K562 (cell line): ENCODE data around the gene THAP6. TPM values are rescaled to one million over a fixed set of nuclear protein-coding genes. Genes with fewer than 3 reads are reported as not detected.

Experiments used
- ATAC-seq: fragments of 200-7000 bp; cut with Tn5 transposase; 3 replicates; pipeline ENCODE4 v1.9.1; 2020; ENCODE audit warnings: moderate library complexity
- BruUV-seq: library from RNA; stranded (reverse); fragments of 400-500 nt; replicated peaks from 2 replicates; lab custom pipeline; 2021; lab: Mats Ljungman, UMichigan
- CTCF ChIA-PET: fragments of 300-600 bp; formaldehyde crosslinking; extraction: SDS; loops from one replicate; lab custom pipeline; 2021; ENCODE audit warnings: low intra/inter-chr PET ratio; lab: Yijun Ruan, JAX
- POLR2A ChIA-PET: fragments of 300-600, 350-650 bp; sonication (Branson Sonifier 250); formaldehyde crosslinking; extraction: SDS; loops from one replicate; lab custom pipeline; 2021; ENCODE audit warnings: antibody characterized with exemption, inconsistent platforms; lab: Yijun Ruan, JAX
- DNase-seq, 4 experiments: peaks; one replicate each; pipeline versions ENCODE4 v3.0.0 to v3.0.0-alpha.2; 2011 to 2018; ENCODE audit warnings: low spot score in 3 of 4, mixed read lengths in 3 of 4; ENCODE audit errors: extremely low read depth in 1 of 4
- FAIRE-seq: peaks from 2 replicates; lab custom pipeline; 2011; peaks lifted over from hg19 to GRCh38; lab: Jason Lieb, UNC
- H2AFZ ChIP-seq: 2 replicates; pipeline ENCODE4 v1.6.0; 2011; ENCODE audit warnings: low read depth, low read length, control low read depth, inconsistent platforms
- H3K27ac ChIP-seq: fragments of 200-600 bp; 3 replicates; pipeline ENCODE4 v1.8.0; 2011; ENCODE audit warnings: low read depth, mild to moderate bottlenecking, control low read depth, inconsistent platforms, low read length, moderate library complexity, mixed read lengths; ENCODE audit errors: extremely low read depth
- H3K27me3 ChIP-seq, 2 experiments: fragments of 300-600 bp in 1 of 2; 2 replicates in 1 of 2; 3 replicates in 1 of 2; pipeline versions ENCODE4 v1.6.0 to v1.8.0; 2011; ENCODE audit warnings: inconsistent platforms in 2 of 2, low read length in 2 of 2, mild to moderate bottlenecking in 1 of 2, mixed read lengths in 1 of 2, moderate library complexity in 1 of 2; ENCODE audit not compliant: control insufficient read depth in 2 of 2, insufficient read depth in 2 of 2
- H3K36me3 ChIP-seq: fragments of 300-600 bp; 3 replicates; pipeline ENCODE4 v1.8.0; 2011; ENCODE audit warnings: mild to moderate bottlenecking, low read length, inconsistent platforms; ENCODE audit not compliant: control insufficient read depth, insufficient read depth
- H3K4me1 ChIP-seq, 2 experiments: fragments of 200-600 bp in 1 of 2; replicated peaks in 1 of 2; 2 replicates in 1 of 2; 3 replicates in 1 of 2; pipeline versions ENCODE4 v1.5.1 to v1.8.0; 2011; ENCODE audit warnings: inconsistent platforms in 2 of 2, low read length in 2 of 2, mild to moderate bottlenecking in 1 of 2, mixed read lengths in 1 of 2, moderate library complexity in 1 of 2; ENCODE audit not compliant: control insufficient read depth in 2 of 2, insufficient read depth in 2 of 2
- H3K4me2 ChIP-seq: 2 replicates; pipeline ENCODE4 v1.6.1; 2011; ENCODE audit warnings: low read length, control low read depth, inconsistent platforms, mixed read lengths; ENCODE audit not compliant: insufficient read depth
- H3K4me3 ChIP-seq: fragments of 200-600 bp; sonication (generic), shearing (Covaris generic); 2 replicates; pipeline ENCODE4 v1.5.1; 2016; ENCODE audit warnings: control low read depth, inconsistent platforms
- H3K79me2 ChIP-seq: fragments of 200-600 bp; 3 replicates; pipeline ENCODE4 v1.8.0; 2011; ENCODE audit warnings: low read length, inconsistent platforms; ENCODE audit not compliant: control insufficient read depth, insufficient read depth
- H3K9ac ChIP-seq, 2 experiments: 2 replicates each; pipeline versions ENCODE4 v1.6.0 to v1.6.1; 2011; ENCODE audit warnings: low read depth in 2 of 2, low read length in 2 of 2, control low read depth in 1 of 2, inconsistent platforms in 1 of 2, mild to moderate bottlenecking in 1 of 2, mixed read lengths in 1 of 2; ENCODE audit not compliant: insufficient read depth in 1 of 2
- H3K9me1 ChIP-seq: one replicate; pipeline ENCODE4 v1.6.0; 2011; ENCODE audit warnings: inconsistent platforms, mild to moderate bottlenecking, low read length, moderate library complexity; ENCODE audit not compliant: control insufficient read depth, insufficient read depth
- H3K9me3 ChIP-seq: replicated peaks from 2 replicates; pipeline ENCODE4 v1.5.1; 2011; ENCODE audit warnings: low read depth, low read length, inconsistent platforms; ENCODE audit not compliant: control insufficient read depth, insufficient read depth
- H4K20me1 ChIP-seq: replicated peaks from 2 replicates; pipeline ENCODE4 v1.6.1; 2011; ENCODE audit warnings: low read length, inconsistent platforms, mixed read lengths; ENCODE audit not compliant: control insufficient read depth, insufficient read depth
- CBFA2T3 ChIP-seq: fragments of 450-650 bp; IDR thresholded peaks from 2 replicates; pipeline ENCODE4 v1.6.1; 2017
- CEBPZ ChIP-seq: fragments of 150-350 bp; IDR thresholded peaks from 2 replicates; pipeline ENCODE4 v1.6.1; 2014; ENCODE audit warnings: low read depth, mild to moderate bottlenecking, low read length, borderline replicate concordance
- DIDO1 ChIP-seq: fragments of 450-650 bp; IDR thresholded peaks from 2 replicates; pipeline ENCODE4 v1.6.1; 2016; ENCODE audit warnings: low read depth, missing biosample characterization, missing genetic modification characterization
- HMBOX1 ChIP-seq: sonication (generic); IDR thresholded peaks from 2 replicates; pipeline ENCODE4 v1.6.1; 2016
- NELFE ChIP-seq: IDR thresholded peaks from 2 replicates; pipeline ENCODE4 v1.6.1; 2011; ENCODE audit warnings: mild to moderate bottlenecking; ENCODE audit not compliant: insufficient read depth, insufficient read length
- SNAPC5 ChIP-seq: fragments of 250-450 bp; sonication (Bioruptor Pico); IDR thresholded peaks from 2 replicates; pipeline ENCODE4 v1.8.0; 2021; ENCODE audit warnings: moderate library complexity, mild to moderate bottlenecking, inconsistent platforms
- in situ Hi-C: fragments of 300-500 bp; cut with MboI; formaldehyde crosslinking; loops from 4 replicates; pipeline ENCODE4 v1.15.0; 2018; ENCODE audit warnings: inconsistent platforms, mixed read lengths
- intact Hi-C: fragments of 100-400 bp; cut with micrococcal nuclease; formaldehyde crosslinking; loops from 2 replicates; pipeline ENCODE4 v1.14.2; 2022
- polyA plus RNA-seq, 8 experiments: library from polyadenylated mRNA; depleted of rRNA in 4 of 8; stranded (reverse) in 5 of 8; unstranded in 3 of 8; fragments of >200 nt; fragmentation: Nextera tagmentation in 2 of 8; fragmentation: Illumina TruSeq in 1 of 8; extraction: Ambion mirVana in 2 of 8; extraction: Trizol in 1 of 8; gene quantifications; 2 replicates each; pipeline versions ENCODE4 v1.2.1 to v1.2.3, GENCODE V29; 2011 to 2014; ENCODE audit warnings: inconsistent platforms in 1 of 8, missing spikeins in 1 of 8
- total RNA-seq, 7 experiments: library from RNA; depleted of rRNA in 6 of 7; stranded (reverse); fragments of >200 nt in 6 of 7; fragmentation: Illumina TruSeq in 2 of 7; extraction: Trizol in 2 of 7; gene quantifications; 2 replicates each; pipeline versions ENCODE4 v1.2.1 to v1.2.3, GENCODE V29; 2011 to 2021; ENCODE audit warnings: low replicate concordance in 1 of 7
- TF ChIP-seq, protein P1 (sequence below), 3 experiments: fragments of 200-800 bp in 1 of 3; sonication (Bioruptor generic) in 1 of 3; sonication (generic) in 1 of 3; formaldehyde crosslinking in 1 of 3; IDR thresholded peaks; 2 replicates each; pipeline versions ENCODE4 v1.6.1 to v1.8.0; 2016 to 2022; ENCODE audit warnings: mild to moderate bottlenecking in 2 of 3, missing compliant biosample characterization in 2 of 3, missing genetic modification characterization in 2 of 3, missing genetic modification reagents in 1 of 3

The THAP6 gene
- total and polyA plus RNA-seq, 9 of the 15 experiments (the other 6 are each of a cell fraction or from before 2014, with no cell fraction given): 8.9 to 30.4 (median 17.3) TPM

GRCh38 chr4:75564023-75564422 is 49.8 kb downstream of the THAP6 start (continued):
- TF ChIP-seq CEBPZ (no peak), HMBOX1 (no peak)

DNA sequence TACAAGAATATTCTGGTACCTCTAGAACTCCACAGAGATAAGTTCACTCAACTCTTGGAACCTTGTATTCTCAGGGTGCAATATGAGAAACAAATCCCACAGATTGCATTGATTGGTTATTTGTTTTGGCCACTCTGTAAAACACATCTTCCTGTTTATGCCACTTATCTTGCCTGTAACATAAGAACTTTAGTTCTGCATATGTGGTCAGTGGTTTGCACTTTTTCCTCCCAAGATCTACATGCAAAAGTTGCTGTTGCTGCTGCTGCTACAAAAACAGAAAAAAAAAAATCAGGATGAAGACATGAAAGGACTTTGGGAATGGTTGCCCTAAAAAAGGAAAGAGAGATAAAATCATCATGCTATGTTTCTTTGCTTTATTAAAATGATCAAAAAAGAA is 51.2 kb downstream of the THAP6 start:
- CTCF ChIA-PET: no interaction called here
- intact Hi-C loops: no loop called here

More for the DNA sequence above, 51.2 kb downstream of the THAP6 start:
- DNase-seq: no peak
- no TSS peak for BruUV-seq
- Histone ChIP-seq H3K36me3 (no peaks in the 10 kb centered on the region), H2AFZ (no peak overlapping the region), H3K27ac (no peak overlapping the region), H3K4me2 (no peak overlapping the region), H3K9ac (no peak overlapping the region), H3K4me1 (peaks cover 3 to 4% of the 10 kb centered on the region in 2 experiments; a peak in 1 of 5 replicates), H4K20me1 (no peaks in the 10 kb centered on the region), H3K79me2 (no peaks in the 10 kb centered on the region), H3K4me3 (no peak overlapping the region), H3K9me1 (no peaks in the 10 kb centered on the region), H3K27me3 (peaks cover 0 to 11% of the 10 kb centered on the region in 2 experiments; a peak in 1 of 5 replicates), H3K9me3 (no peaks in the 10 kb centered on the region)
- TF ChIP-seq NELFE: no peak
- TF ChIP-seq, protein P1, sequence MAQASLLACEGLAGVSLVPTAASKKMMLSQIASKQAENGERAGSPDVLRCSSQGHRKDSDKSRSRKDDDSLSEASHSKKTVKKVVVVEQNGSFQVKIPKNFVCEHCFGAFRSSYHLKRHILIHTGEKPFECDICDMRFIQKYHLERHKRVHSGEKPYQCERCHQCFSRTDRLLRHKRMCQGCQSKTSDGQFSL (CRISPR knock-in tag; IDR thresholded peaks at IDR 0.05): no peak
- TF ChIP-seq, protein P1 (tag; IDR thresholded peaks at IDR 0.05): no peak
- TF ChIP-seq CBFA2T3: no peak
- no peak for TF ChIP-seq SNAPC5 (CRISPR knock-in tag)
- TF ChIP-seq DIDO1: no peak
- in situ Hi-C loops: no loop called here
- no peak for FAIRE-seq
- ATAC-seq: no peak
- POLR2A ChIA-PET: no interaction called here
